ENCODE measurements around the gene GALNT12. TPM values are rescaled to one million over a fixed set of nuclear protein-coding genes. Genes with fewer than 3 reads are reported as not detected.

GALNT12 gene
- total and polyA plus RNA-seq, 2 donors = 6.7 to 7.3 TPM

DNA sequence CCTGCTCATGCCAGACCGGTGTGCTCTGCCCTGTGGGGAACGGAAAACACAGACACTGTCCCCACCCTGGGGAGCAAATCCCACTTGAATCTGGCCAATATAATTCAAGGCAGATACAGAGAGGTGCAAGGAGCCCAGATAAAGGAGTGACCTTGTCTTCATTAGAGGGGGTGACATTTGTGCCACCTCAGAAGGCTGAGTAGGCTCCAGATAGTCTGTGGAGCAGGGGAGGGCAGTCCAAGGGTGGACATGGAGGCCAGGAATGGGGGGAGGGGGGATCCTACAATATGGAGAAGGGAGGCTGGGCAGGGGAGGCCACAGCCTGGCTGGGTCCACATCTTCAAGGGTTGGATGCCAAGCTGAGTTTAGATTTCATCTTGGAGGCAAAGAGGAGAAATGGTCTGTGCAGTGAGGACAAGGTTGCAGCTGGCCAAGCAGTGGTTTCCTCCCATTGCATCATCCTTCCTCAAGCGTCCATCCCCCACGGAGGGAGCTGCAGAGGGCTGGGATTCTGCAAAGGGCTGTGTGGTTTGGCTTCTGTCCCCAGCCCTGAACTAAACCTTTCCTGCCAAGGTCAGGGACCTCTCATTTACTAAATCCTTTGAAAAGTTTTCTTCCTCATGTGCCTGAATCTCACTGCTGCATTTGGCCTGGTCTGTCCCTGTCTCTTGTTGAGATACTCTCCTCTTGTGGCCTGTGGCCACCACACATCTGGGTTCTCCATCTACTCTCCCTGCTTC lies 60.1 kb downstream of the GALNT12 start:
- Histone ChIP-seq H3K36me3 (ENCODE audit: control insufficient read depth in 2 of 2, insufficient read depth in 2 of 2, low read length in 1 of 2) (no peaks in the 10 kb centered on the region), H3K27me3 (ENCODE audit: control insufficient read depth in 2 of 2, insufficient read depth in 1 of 2, low read length in 1 of 2) (no peaks in the 10 kb centered on the region), H3K27ac (ENCODE audit: low read depth in 1 of 2, low read length in 1 of 2) (no peak overlapping the region), H3K9me3 (ENCODE audit: control insufficient read depth in 2 of 2, insufficient read depth in 1 of 2, low read length in 1 of 2) (no peaks in the 10 kb centered on the region), H3K4me3 (ENCODE audit: low read length in 2 of 2) (no peak overlapping the region), H3K4me1 (ENCODE audit: control insufficient read depth in 2 of 2, insufficient read depth in 2 of 2, low read length in 2 of 2) (no peaks in the 10 kb centered on the region)
- WGBS = 41% methylated on average over 4 of the region's 4 CpGs
- DNase-seq (ENCODE audit: low read depth in 6 of 9, low spot score in 9 of 9) = no peak

DNA sequence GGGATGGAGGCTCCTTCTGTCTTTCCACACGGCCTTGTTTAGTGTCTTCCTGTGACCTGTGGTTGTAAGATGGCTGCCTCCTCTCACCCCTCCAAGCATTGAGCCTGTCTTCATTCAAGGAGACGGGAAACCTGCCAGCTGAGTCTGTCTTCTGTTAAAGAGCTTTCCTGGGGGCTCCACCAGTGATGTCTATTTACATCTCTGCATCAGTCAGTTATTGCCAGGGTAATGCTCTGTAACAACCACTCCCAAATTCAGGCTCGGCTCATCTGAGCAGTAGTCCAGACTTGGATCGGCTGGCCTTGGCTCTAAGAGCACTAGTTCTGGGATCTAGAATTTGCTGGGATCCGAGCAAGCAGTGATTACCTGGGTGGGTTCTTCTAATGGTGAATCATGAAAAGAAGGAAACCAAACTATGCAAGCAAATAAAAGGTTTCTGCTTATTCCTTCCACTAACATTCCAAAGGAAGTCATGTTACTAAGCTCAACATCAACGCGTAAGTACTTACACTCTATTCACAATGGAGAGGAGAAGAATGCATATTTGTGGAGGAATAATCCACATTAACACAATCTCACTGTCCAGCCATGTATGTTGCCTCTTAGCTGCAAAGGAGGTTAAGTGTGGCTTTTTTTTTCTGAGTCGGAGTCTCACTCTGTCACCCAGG lies 61.7 kb downstream of the GALNT12 start:
- no peaks in the 10 kb centered on the region for H3K27me3 ChIP-seq (ENCODE audit: control insufficient read depth in 2 of 2, insufficient read depth in 1 of 2, low read length in 1 of 2)
- no peak overlapping the region for H3K4me3 ChIP-seq (ENCODE audit: low read length in 2 of 2)
- DNase-seq (ENCODE audit: low read depth in 6 of 9, low spot score in 9 of 9) = no peak
- H3K36me3 ChIP-seq (ENCODE audit: control insufficient read depth in 2 of 2, insufficient read depth in 2 of 2, low read length in 1 of 2) = no peaks in the 10 kb centered on the region
- no peak overlapping the region for H3K27ac ChIP-seq (ENCODE audit: low read depth in 1 of 2, low read length in 1 of 2)
- 92% methylated on average over 8 of the region's 8 CpGs for WGBS
- no peaks in the 10 kb centered on the region for H3K9me3 ChIP-seq (ENCODE audit: control insufficient read depth in 2 of 2, insufficient read depth in 1 of 2, low read length in 1 of 2)
- H3K4me1 ChIP-seq (ENCODE audit: control insufficient read depth in 2 of 2, insufficient read depth in 2 of 2, low read length in 2 of 2) = no peaks in the 10 kb centered on the region

DNA sequence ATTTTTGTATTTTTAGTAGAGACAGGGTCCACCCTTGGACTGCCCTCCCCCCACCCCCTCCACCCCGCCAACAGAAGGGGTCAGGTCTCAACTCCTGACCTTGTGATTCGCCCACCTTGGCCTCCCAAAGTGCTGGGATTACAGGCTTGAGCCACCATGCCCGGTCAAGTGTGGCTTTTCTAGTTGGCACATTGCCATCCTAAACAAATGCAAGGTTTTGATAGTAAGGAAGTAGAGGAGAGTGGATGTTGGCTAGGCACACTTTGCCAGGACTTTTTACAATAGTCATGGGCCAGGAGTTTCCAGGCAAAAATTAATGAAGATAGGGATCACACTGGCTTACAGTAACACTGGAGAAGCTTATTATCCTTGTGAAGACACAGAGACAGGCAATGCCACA lies 62.4 kb downstream of the GALNT12 start:
- no peak overlapping the region for H3K4me3 ChIP-seq (ENCODE audit: low read length in 2 of 2)

DNA sequence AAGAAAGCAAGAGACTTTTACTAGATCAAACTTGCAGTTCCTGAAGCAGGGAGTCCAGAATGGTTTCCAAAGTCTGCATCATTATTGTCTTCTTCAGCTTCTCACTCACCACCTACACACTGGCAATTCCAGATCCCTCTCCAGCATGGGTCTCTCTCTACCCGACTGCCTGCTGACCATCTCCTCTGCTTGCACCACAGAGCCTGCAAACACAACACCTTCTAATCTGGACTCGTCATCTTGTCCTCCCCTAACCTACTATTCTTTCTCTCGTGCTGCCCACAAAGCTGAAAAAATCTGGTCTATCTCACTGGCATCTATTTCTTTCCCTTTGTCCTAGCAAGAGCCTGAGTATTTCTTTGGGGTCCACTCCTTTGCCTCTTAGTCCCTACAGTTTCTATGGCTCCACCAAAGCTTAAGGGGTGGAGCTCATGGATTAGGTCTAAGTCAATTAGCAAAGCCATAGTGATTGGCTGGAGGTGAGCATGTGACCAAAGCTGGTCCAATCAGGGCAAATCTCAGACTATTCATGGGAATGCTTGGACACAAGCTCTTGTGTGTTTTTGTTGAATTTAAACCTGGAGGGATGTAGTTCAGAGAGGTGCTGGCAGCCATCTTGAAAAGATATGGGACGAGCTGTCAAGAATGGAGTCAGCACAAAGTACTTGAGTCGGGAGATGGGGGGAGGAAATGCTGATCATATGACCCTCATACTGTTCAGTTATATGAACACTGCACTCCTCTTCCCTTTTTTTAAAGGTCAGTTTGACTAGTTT lies 63.5 kb downstream of the GALNT12 start:
- 74% methylated on average over 5 of the region's 5 CpGs for WGBS
- no peaks in the 10 kb centered on the region for H3K9me3 ChIP-seq (ENCODE audit: control insufficient read depth in 2 of 2, insufficient read depth in 1 of 2, low read length in 1 of 2)

More for the DNA sequence above, 62.4 kb downstream of the GALNT12 start:
- WGBS = 95% methylated on average over 3 of the region's 3 CpGs
- Histone ChIP-seq H3K27ac (ENCODE audit: low read depth in 1 of 2, low read length in 1 of 2) (no peak overlapping the region), H3K9me3 (ENCODE audit: control insufficient read depth in 2 of 2, insufficient read depth in 1 of 2, low read length in 1 of 2) (no peaks in the 10 kb centered on the region), H3K36me3 (ENCODE audit: control insufficient read depth in 2 of 2, insufficient read depth in 2 of 2, low read length in 1 of 2) (no peaks in the 10 kb centered on the region), H3K4me1 (ENCODE audit: control insufficient read depth in 2 of 2, insufficient read depth in 2 of 2, low read length in 2 of 2) (no peaks in the 10 kb centered on the region), H3K27me3 (ENCODE audit: control insufficient read depth in 2 of 2, insufficient read depth in 1 of 2, low read length in 1 of 2) (no peaks in the 10 kb centered on the region)
- DNase-seq (ENCODE audit: low read depth in 6 of 9, low spot score in 9 of 9) = no peak

DNA sequence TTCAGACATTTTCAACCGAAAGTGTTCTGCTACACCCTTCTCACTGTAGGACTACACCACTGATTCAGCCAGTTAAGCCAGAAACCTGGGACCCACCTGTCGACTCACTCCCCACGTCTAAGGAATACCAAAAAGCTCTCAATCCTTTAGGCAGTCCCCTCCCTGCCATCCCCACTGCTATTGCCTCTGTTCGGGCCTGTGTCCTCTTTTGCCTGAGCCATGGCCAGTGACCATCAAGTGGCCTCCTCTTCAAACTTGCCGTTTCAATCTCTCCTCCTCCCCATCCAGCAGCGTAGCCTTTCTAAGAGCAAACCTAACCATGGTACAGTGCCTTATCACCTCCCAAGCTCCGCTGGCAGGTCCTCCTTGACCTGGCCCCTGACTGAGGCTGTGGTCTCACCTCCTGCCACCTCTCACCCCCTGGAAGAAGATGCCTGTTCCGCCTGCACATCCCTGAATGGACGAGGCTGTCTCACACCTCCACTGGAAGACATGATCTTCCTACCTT lies 64.1 kb downstream of the GALNT12 start:
- Histone ChIP-seq H3K36me3 (ENCODE audit: control insufficient read depth in 2 of 2, insufficient read depth in 2 of 2, low read length in 1 of 2) (no peaks in the 10 kb centered on the region), H3K9me3 (ENCODE audit: control insufficient read depth in 2 of 2, insufficient read depth in 1 of 2, low read length in 1 of 2) (no peaks in the 10 kb centered on the region), H3K4me1 (ENCODE audit: control insufficient read depth in 2 of 2, insufficient read depth in 2 of 2, low read length in 2 of 2) (no peaks in the 10 kb centered on the region), H3K4me3 (ENCODE audit: low read length in 2 of 2) (no peak overlapping the region), H3K27ac (ENCODE audit: low read depth in 1 of 2, low read length in 1 of 2) (no peak overlapping the region), H3K27me3 (ENCODE audit: control insufficient read depth in 2 of 2, insufficient read depth in 1 of 2, low read length in 1 of 2) (no peaks in the 10 kb centered on the region)
- no peak for DNase-seq (ENCODE audit: low read depth in 6 of 9, low spot score in 9 of 9)
- 86% methylated on average over 9 of the region's 9 CpGs for WGBS

More for the DNA sequence above, 63.5 kb downstream of the GALNT12 start:
- H3K4me3 ChIP-seq (ENCODE audit: low read length in 2 of 2) = no peak overlapping the region
- no peak for DNase-seq (ENCODE audit: low read depth in 6 of 9, low spot score in 9 of 9)
- no peaks in the 10 kb centered on the region for H3K27me3 ChIP-seq (ENCODE audit: control insufficient read depth in 2 of 2, insufficient read depth in 1 of 2, low read length in 1 of 2)
- H3K4me1 ChIP-seq (ENCODE audit: control insufficient read depth in 2 of 2, insufficient read depth in 2 of 2, low read length in 2 of 2) = no peaks in the 10 kb centered on the region
- no peak overlapping the region for H3K27ac ChIP-seq (ENCODE audit: low read depth in 1 of 2, low read length in 1 of 2)
- no peaks in the 10 kb centered on the region for H3K36me3 ChIP-seq (ENCODE audit: control insufficient read depth in 2 of 2, insufficient read depth in 2 of 2, low read length in 1 of 2)

DNA sequence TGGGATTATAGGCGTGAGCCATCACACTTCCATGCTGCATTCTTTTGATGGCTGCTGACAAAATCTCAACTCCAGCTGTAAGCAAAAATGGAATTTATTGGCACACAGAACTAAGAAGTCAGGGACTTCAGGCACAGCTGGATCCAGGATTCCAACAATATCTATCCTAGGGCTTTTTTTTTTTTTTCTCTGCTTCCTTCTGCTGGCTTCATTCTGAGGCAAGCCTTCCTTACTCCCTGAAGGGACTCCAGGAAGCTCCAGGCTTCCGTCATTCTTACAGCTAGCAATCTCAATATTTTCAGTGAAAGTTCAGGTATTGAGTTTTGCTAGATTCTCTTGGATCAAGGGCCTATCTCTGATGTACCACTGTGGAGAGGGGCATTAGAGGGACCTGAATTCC lies 66.1 kb downstream of the GALNT12 start:
- H3K9me3 ChIP-seq (ENCODE audit: control insufficient read depth in 2 of 2, insufficient read depth in 1 of 2, low read length in 1 of 2) = no peaks in the 10 kb centered on the region
- no peaks in the 10 kb centered on the region for H3K36me3 ChIP-seq (ENCODE audit: control insufficient read depth in 2 of 2, insufficient read depth in 2 of 2, low read length in 1 of 2)
- H3K27ac ChIP-seq (ENCODE audit: low read depth in 1 of 2, low read length in 1 of 2) = no peak overlapping the region
- DNase-seq (ENCODE audit: low read depth in 6 of 9, low spot score in 9 of 9) = no peak
- no peak overlapping the region for H3K4me3 ChIP-seq (ENCODE audit: low read length in 2 of 2)
- H3K27me3 ChIP-seq (ENCODE audit: control insufficient read depth in 2 of 2, insufficient read depth in 1 of 2, low read length in 1 of 2) = no peaks in the 10 kb centered on the region
- WGBS = 99% methylated on average over 2 of the region's 2 CpGs
- H3K4me1 ChIP-seq (ENCODE audit: control insufficient read depth in 2 of 2, insufficient read depth in 2 of 2, low read length in 2 of 2) = no peaks in the 10 kb centered on the region

DNA sequence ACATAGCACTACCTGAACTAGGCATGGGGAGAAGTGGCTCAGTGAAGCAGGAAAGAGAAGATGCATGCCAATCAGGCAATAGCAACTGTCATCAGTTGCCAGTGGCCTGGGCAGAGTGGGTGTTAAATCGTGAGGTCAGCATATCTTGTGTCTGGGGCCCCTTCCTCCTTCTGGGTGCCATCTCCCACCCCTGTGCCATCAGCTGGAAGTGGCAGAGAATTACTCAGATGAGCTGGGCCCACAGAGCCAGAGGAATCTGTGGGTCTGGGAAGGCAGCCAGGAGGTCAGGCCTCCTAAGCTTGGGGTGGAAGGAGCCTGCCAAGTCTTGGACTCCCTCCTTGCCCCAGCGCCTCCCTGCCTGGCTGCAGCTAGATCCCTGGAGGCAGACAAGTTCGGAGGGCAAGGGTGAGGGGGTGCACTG lies 66.5 kb downstream of the GALNT12 start:
- H3K9me3 ChIP-seq (ENCODE audit: control insufficient read depth in 2 of 2, insufficient read depth in 1 of 2, low read length in 1 of 2) = no peaks in the 10 kb centered on the region
- no peak overlapping the region for H3K27ac ChIP-seq (ENCODE audit: low read depth in 1 of 2, low read length in 1 of 2)
- 93% methylated on average over 3 of the region's 3 CpGs for WGBS
- H3K4me1 ChIP-seq (ENCODE audit: control insufficient read depth in 2 of 2, insufficient read depth in 2 of 2, low read length in 2 of 2) = no peaks in the 10 kb centered on the region
- H3K27me3 ChIP-seq (ENCODE audit: control insufficient read depth in 2 of 2, insufficient read depth in 1 of 2, low read length in 1 of 2) = no peaks in the 10 kb centered on the region
- no peaks in the 10 kb centered on the region for H3K36me3 ChIP-seq (ENCODE audit: control insufficient read depth in 2 of 2, insufficient read depth in 2 of 2, low read length in 1 of 2)
- no peak overlapping the region for H3K4me3 ChIP-seq (ENCODE audit: low read length in 2 of 2)
- no peak for DNase-seq (ENCODE audit: low read depth in 6 of 9, low spot score in 9 of 9)

DNA sequence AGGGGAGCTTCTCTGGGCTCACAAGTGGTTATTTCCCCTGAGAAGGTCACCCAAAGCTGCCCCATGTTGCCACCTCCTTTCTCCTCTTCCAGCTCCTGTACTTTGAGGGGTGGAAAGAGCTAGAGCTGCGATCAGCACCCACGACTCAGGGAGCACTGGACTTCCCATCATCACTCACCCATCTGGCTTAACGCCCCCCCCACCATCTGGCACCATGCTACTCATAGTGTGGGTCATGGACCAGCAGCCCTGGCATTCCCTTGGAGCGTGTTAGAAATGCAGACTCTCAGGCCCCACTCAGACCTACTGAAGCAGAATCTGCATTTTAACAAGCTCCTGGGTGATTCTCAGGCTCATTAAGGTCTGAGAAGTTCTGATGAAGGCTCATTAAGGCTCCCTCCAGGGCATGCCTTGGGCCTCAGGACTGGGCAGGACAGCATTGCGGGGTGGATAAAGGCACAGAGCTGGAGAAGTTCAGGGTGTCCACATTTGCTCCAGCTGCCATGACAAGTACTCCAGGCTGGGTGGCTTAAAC lies 67.3 kb downstream of the GALNT12 start:
- Histone ChIP-seq H3K4me1 (ENCODE audit: control insufficient read depth in 2 of 2, insufficient read depth in 2 of 2, low read length in 2 of 2) (no peaks in the 10 kb centered on the region), H3K4me3 (ENCODE audit: low read length in 2 of 2) (no peak overlapping the region), H3K27me3 (ENCODE audit: control insufficient read depth in 2 of 2, insufficient read depth in 1 of 2, low read length in 1 of 2) (peaks cover 0 to 1% of the 10 kb centered on the region in 2 donors), H3K9me3 (ENCODE audit: control insufficient read depth in 2 of 2, insufficient read depth in 1 of 2, low read length in 1 of 2) (no peaks in the 10 kb centered on the region), H3K27ac (ENCODE audit: low read depth in 1 of 2, low read length in 1 of 2) (no peak overlapping the region), H3K36me3 (ENCODE audit: control insufficient read depth in 2 of 2, insufficient read depth in 2 of 2, low read length in 1 of 2) (no peaks in the 10 kb centered on the region)
- no peak for DNase-seq (ENCODE audit: low read depth in 6 of 9, low spot score in 9 of 9)
- 87% methylated on average over 5 of the region's 5 CpGs for WGBS

All from thymus (tissue), 11 donors.